ENCODE measurements around the gene LEFTY1. TPM values are rescaled to one million over a fixed set of nuclear protein-coding genes. Genes with fewer than 3 reads are reported as not detected.

The LEFTY1 gene
- total and polyA plus RNA-seq, 9 of the 15 experiments (the other 6 are each of a cell fraction or from before 2014, with no cell fraction given) = 0.07 to 0.24 (median 0.17) TPM; not detected in 5

DNA sequence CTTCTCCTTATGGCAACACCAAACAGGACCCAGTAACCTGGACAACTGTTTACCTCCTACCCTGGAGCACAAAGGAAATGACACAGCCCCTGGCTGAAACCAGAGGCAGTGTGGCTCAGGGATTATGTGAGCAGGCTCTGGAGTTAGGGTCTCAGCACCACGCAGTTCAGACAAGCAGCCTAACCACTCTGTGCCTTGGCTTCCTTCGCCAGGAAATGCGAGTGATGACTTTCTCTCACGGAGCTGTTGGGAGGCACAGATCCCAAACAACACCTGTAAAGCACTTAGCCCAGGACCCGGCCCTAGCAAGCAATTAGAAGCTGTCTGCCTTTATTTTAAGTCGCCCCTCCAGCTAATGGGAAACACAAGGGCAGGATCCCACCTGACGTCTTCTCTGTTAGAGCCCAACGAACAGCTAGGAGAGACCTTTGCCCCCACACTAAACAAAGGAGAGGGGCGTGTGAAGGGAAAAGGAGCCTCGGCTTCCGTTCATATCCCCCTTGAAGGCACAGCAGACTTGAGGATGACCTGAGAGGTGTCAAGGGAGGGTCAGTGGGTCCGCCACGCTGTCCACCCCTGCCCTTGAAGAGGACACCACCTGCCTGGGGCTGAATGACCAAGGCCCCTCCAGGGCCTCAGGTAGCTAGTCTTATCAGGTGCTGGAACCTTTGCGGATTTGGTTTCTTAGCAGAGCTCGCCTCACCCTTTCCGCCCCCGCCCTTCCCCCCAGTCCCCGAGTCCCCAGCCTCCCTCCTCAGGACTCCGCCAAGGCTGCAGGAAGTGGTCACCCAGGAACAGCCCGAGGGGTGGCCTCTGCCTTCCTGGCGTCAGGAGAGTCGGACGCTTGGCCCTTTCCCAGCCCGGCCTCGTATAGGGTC is 7.6 kb downstream of the LEFTY1 start (continued):
- TF ChIP-seq ILK (tag; IDR thresholded peaks at IDR 0.05; ENCODE audit: borderline replicate concordance, low read depth) (no peak), POLR2G (IDR thresholded peaks at IDR 0.05; ENCODE audit: low read depth, low read length) (no peak), HNRNPUL1 (IDR thresholded peaks at IDR 0.05; ENCODE audit: low read length) (no peak), KLF10 (CRISPR knock-in tag; IDR thresholded peaks at IDR 0.05) (no peak), TEAD4 (IDR thresholded peaks at IDR 0.05; ENCODE audit: low read length) (no peak), TEAD4 (CRISPR knock-in tag; IDR thresholded peaks at IDR 0.05; ENCODE audit: borderline replicate concordance) (no peak), HDAC1 (IDR thresholded peaks at IDR 0.05) (0 out of 4 replicates have a peak, but pooled peaks of 1 of the 2 experiments have one; percentile 17), STAT5A (IDR thresholded peaks at IDR 0.05; ENCODE audit: borderline replicate concordance, low read length) (no peak), ELF1 (tag; IDR thresholded peaks at IDR 0.05) (0 out of 2 replicates have a peak, but pooled peaks have one; percentile 40), GTF2F1 (IDR thresholded peaks at IDR 0.05; ENCODE audit: low read depth, low read length) (no peak), NFRKB (IDR thresholded peaks at IDR 0.05; ENCODE audit: low read depth) (no peak), ZNF766 (CRISPR knock-in tag; conservative IDR thresholded peaks at IDR 0.05) (peak; percentile 83; the same call in 1 of the 2 replicates), MYC (IDR thresholded peaks at IDR 0.05; ENCODE audit: low read depth, low read length) (no peak), MYC (CRISPR knock-in tag; IDR thresholded peaks at IDR 0.05; ENCODE audit: borderline replicate concordance, low read depth) (no peak), PML (IDR thresholded peaks at IDR 0.05; ENCODE audit: low read length) (peak; percentile 9; the same call in 1 of the 2 replicates), CREM (IDR thresholded peaks at IDR 0.05; ENCODE audit: low read depth) (peak; percentile 45), FUS (optimal IDR thresholded peaks at IDR 0.05; ENCODE audit: low read depth, low read length) (no peak), PPARD (CRISPR knock-in tag; IDR thresholded peaks at IDR 0.05) (no peak)
- TF ChIP-seq, protein P1, sequence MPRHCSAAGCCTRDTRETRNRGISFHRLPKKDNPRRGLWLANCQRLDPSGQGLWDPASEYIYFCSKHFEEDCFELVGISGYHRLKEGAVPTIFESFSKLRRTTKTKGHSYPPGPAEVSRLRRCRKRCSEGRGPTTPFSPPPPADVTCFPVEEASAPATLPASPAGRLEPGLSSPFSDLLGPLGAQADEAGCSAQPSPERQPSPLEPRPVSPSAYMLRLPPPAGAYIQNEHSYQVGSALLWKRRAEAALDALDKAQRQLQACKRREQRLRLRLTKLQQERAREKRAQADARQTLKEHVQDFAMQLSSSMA (CRISPR knock-in tag; IDR thresholded peaks at IDR 0.05) = no peak
- TF ChIP-seq, protein P2, sequence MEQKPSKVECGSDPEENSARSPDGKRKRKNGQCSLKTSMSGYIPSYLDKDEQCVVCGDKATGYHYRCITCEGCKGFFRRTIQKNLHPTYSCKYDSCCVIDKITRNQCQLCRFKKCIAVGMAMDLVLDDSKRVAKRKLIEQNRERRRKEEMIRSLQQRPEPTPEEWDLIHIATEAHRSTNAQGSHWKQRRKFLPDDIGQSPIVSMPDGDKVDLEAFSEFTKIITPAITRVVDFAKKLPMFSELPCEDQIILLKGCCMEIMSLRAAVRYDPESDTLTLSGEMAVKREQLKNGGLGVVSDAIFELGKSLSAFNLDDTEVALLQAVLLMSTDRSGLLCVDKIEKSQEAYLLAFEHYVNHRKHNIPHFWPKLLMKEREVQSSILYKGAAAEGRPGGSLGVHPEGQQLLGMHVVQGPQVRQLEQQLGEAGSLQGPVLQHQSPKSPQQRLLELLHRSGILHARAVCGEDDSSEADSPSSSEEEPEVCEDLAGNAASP (IDR thresholded peaks at IDR 0.05) = no peak

Data from K562 (cell line).